CD8-positive, alpha-beta memory T cell (primary cell): ENCODE results near the gene CAPN5. TPM values are rescaled to one million over a fixed set of nuclear protein-coding genes. Genes with fewer than 3 reads are reported as not detected.

Experiments
- CTCF ChIA-PET: fragments of 350-600 bp; sonication (Branson Sonifier 250); formaldehyde crosslinking; loops from one replicate; lab custom pipeline; 2021; ENCODE audit warnings: antibody characterized with exemption; lab: Charles Lee
- POLR2A ChIA-PET: fragments of 350-600 bp; sonication (Branson Sonifier 250); formaldehyde crosslinking; loops from one replicate; lab custom pipeline; 2021; ENCODE audit warnings: antibody characterized with exemption; lab: Charles Lee
- DNase-seq, 5 donors: peaks; one replicate each; pipeline versions ENCODE4 v3.0.0 to v3.0.0-alpha.2; 2020 to 2022; ENCODE audit warnings: mixed read lengths in 1 of 5
- H3K27ac ChIP-seq: one replicate; pipeline ENCODE4 v1.7.0; 2013; ENCODE audit warnings: low read depth, mild to moderate bottlenecking, low read length, moderate library complexity
- H3K27me3 ChIP-seq: 2 replicates; pipeline ENCODE4 v1.7.0; 2013; ENCODE audit warnings: low read length, mild to moderate bottlenecking; ENCODE audit not compliant: insufficient read depth, poor library complexity, severe bottlenecking
- H3K36me3 ChIP-seq: 2 replicates; pipeline ENCODE4 v1.7.0; 2013; ENCODE audit warnings: mild to moderate bottlenecking, low read length, moderate library complexity; ENCODE audit not compliant: insufficient read depth
- H3K4me1 ChIP-seq: 2 replicates; pipeline ENCODE4 v1.7.0; 2013; ENCODE audit warnings: mild to moderate bottlenecking, low read length, moderate library complexity; ENCODE audit not compliant: insufficient read depth
- H3K4me3 ChIP-seq: 2 replicates; pipeline ENCODE4 v1.7.0; 2013; ENCODE audit warnings: mild to moderate bottlenecking, low read length
- H3K9me3 ChIP-seq: 2 replicates; pipeline ENCODE4 v1.7.0; 2013; ENCODE audit warnings: mild to moderate bottlenecking, low read length
- H3K27ac Mint-ChIP-seq, 8 donors: one replicate each; pipeline ENCODE4 v1.8.0; 2020 to 2021; ENCODE audit warnings: mixed read lengths in 8 of 8, mild to moderate bottlenecking in 6 of 8, inconsistent platforms in 3 of 8, moderate library complexity in 3 of 8
- H3K27me3 Mint-ChIP-seq, 2 donors: one replicate each; pipeline ENCODE4 v1.8.0; 2020 to 2021; ENCODE audit warnings: mixed read lengths in 2 of 2, mild to moderate bottlenecking in 1 of 2, moderate library complexity in 1 of 2
- H3K36me3 Mint-ChIP-seq, 3 donors: one replicate each; pipeline ENCODE4 v1.8.0; 2020 to 2021; ENCODE audit warnings: mixed read lengths in 3 of 3, inconsistent platforms in 1 of 3, mild to moderate bottlenecking in 1 of 3
- H3K4me1 Mint-ChIP-seq, 3 donors: one replicate each; pipeline ENCODE4 v1.8.0; 2020 to 2021; ENCODE audit warnings: mixed read lengths in 3 of 3, inconsistent platforms in 1 of 3, mild to moderate bottlenecking in 1 of 3
- H3K4me3 Mint-ChIP-seq, 7 donors: one replicate each; pipeline ENCODE4 v1.8.0; 2020 to 2021; ENCODE audit warnings: mixed read lengths in 7 of 7, mild to moderate bottlenecking in 6 of 7, moderate library complexity in 4 of 7, inconsistent platforms in 2 of 7
- H3K9me3 Mint-ChIP-seq, 5 donors: one replicate each; pipeline ENCODE4 v1.8.0; 2020 to 2022; ENCODE audit warnings: mixed read lengths in 5 of 5, mild to moderate bottlenecking in 3 of 5, moderate library complexity in 2 of 5, inconsistent platforms in 1 of 5
- polyA plus RNA-seq: library from polyadenylated mRNA; unstranded; fragments of 300-500 nt; fragmentation: Illumina TruSeq; gene quantifications from one replicate; pipeline ENCODE4 v1.2.3, GENCODE V29; 2021
- total RNA-seq, 2 experiments: library from RNA; stranded (reverse); gene quantifications; one replicate each; pipeline ENCODE4 v1.2.3, GENCODE V29; 2021

CAPN5 gene
- total and polyA plus RNA-seq, 3 experiments from 2014 or later: 0.78 to 3.4 (median 1.1) TPM

- H3K27me3 ChIP-seq: no peaks in the 10 kb centered on the region
- peak overlapping the region in 2 of 7 donors; percentile 8 to 40 for H3K4me3 Mint-ChIP-seq
- peaks cover 5 to 7% of the 10 kb centered on the region in 2 donors for H3K27me3 Mint-ChIP-seq
- H3K27ac ChIP-seq: no peak overlapping the region
- no peaks in the 10 kb centered on the region for H3K9me3 ChIP-seq
- peaks cover 16 to 32% (median 26%) of the 10 kb centered on the region in 3 donors for H3K4me1 Mint-ChIP-seq
- H3K36me3 ChIP-seq: no peaks in the 10 kb centered on the region
- H3K27ac Mint-ChIP-seq: peak overlapping the region in 5 of 8 donors; percentile 1 to 78 (median 39)
- H3K36me3 Mint-ChIP-seq: no peaks in the 10 kb centered on the region
- ChIA-PET CTCF (interaction anchor here (1.9 to 2.2 kb wide), 2 partner anchors 15 kb away, joined by 7 to 9 read pairs; partner anchors contain the start of gene MYO7A), POLR2A (no interaction called here)
- H3K4me1 ChIP-seq: peaks cover 5% of the 10 kb centered on the region
- no peak overlapping the region for H3K4me3 ChIP-seq
- no peaks in the 10 kb centered on the region for H3K9me3 Mint-ChIP-seq
- peak in 2 of 5 donors; percentile 33 to 57 for DNase-seq
Measured at GRCh38 chr11:77142091-77142975, 75.6 kb downstream of the CAPN5 start.

GRCh38 chr11:77143405-77144020 lies 76.7 kb downstream of the CAPN5 start:
- ChIA-PET POLR2A (no interaction called here), CTCF (interaction anchor here (1.9 kb wide), 1 partner anchor 16 kb away, joined by 7 read pairs; no protein-coding TSS in a partner anchor)
- Histone ChIP-seq H3K36me3 (no peaks in the 10 kb centered on the region), H3K27me3 (no peaks in the 10 kb centered on the region), H3K4me1 (peaks cover 5% of the 10 kb centered on the region), H3K4me3 (no peak overlapping the region), H3K9me3 (no peaks in the 10 kb centered on the region), H3K27ac (no peak overlapping the region)
- Mint-ChIP-seq H3K4me1 (peaks cover 26 to 43% (median 38%) of the 10 kb centered on the region in 3 donors), H3K27me3 (peaks cover 5 to 6% of the 10 kb centered on the region in 2 donors), H3K4me3 (no peak overlapping the region), H3K27ac (peak overlapping the region in 2 of 8 donors; percentile 58 to 72), H3K9me3 (no peaks in the 10 kb centered on the region), H3K36me3 (no peaks in the 10 kb centered on the region)
- no peak for DNase-seq

GRCh38 chr11:77144196-77144856 lies 77.6 kb downstream of the CAPN5 start:
- Mint-ChIP-seq H3K36me3 (no peaks in the 10 kb centered on the region), H3K27me3 (peaks cover 0 to under 1% of the 10 kb centered on the region in 2 donors), H3K27ac (peak overlapping the region in 1 of 8 donors; percentile 38), H3K9me3 (no peaks in the 10 kb centered on the region), H3K4me1 (peaks cover 27 to 46% (median 38%) of the 10 kb centered on the region in 3 donors), H3K4me3 (no peak overlapping the region)
- Histone ChIP-seq H3K4me1 (peaks cover 9% of the 10 kb centered on the region), H3K4me3 (no peak overlapping the region), H3K27ac (no peak overlapping the region), H3K27me3 (no peaks in the 10 kb centered on the region), H3K9me3 (no peaks in the 10 kb centered on the region), H3K36me3 (no peaks in the 10 kb centered on the region)
- DNase-seq: no peak
- ChIA-PET POLR2A (no interaction called here), CTCF (interaction anchor here (3.3 kb wide), 1 partner anchor 17 kb away, joined by 13 read pairs; the partner anchor contains the start of gene MYO7A)

- ChIA-PET CTCF (interaction anchor here (3.3 kb wide), 1 partner anchor 17 kb away, joined by 13 read pairs; the partner anchor contains the start of gene MYO7A), POLR2A (no interaction called here)
- Mint-ChIP-seq H3K9me3 (no peaks in the 10 kb centered on the region), H3K4me3 (no peak overlapping the region), H3K27ac (peak overlapping the region in 2 of 8 donors; percentile 30 to 40), H3K27me3 (no peaks in the 10 kb centered on the region), H3K36me3 (no peaks in the 10 kb centered on the region), H3K4me1 (peaks cover 27 to 46% (median 38%) of the 10 kb centered on the region in 3 donors)
- Histone ChIP-seq H3K27me3 (no peaks in the 10 kb centered on the region), H3K36me3 (no peaks in the 10 kb centered on the region), H3K4me3 (no peak overlapping the region), H3K4me1 (peaks cover 9% of the 10 kb centered on the region), H3K27ac (no peak overlapping the region), H3K9me3 (no peaks in the 10 kb centered on the region)
- no peak for DNase-seq
Measured at GRCh38 chr11:77144857-77145428, 78.2 kb downstream of the CAPN5 start.

GRCh38 chr11:77146261-77147035 lies 79.7 kb downstream of the CAPN5 start:
- H3K4me3 ChIP-seq: no peak overlapping the region
- ChIA-PET CTCF (interaction anchor here (0.7 to 3.3 kb wide), 2 partner anchors 10 to 19 kb away, joined by 3 to 13 read pairs; partner anchors contain the start of gene MYO7A), POLR2A (no interaction called here)
- H3K36me3 ChIP-seq: no peaks in the 10 kb centered on the region
- no peak for DNase-seq
- Mint-ChIP-seq H3K4me3 (peak overlapping the region in 4 of 7 donors; percentile 13 to 78 (median 63)), H3K27me3 (no peaks in the 10 kb centered on the region), H3K9me3 (no peaks in the 10 kb centered on the region), H3K27ac (peak overlapping the region in 3 of 8 donors; percentile 81 to 96 (median 84)), H3K4me1 (peaks cover 32 to 52% (median 41%) of the 10 kb centered on the region in 3 donors), H3K36me3 (no peaks in the 10 kb centered on the region)
- H3K27ac ChIP-seq: no peak overlapping the region
- H3K9me3 ChIP-seq: no peaks in the 10 kb centered on the region
- H3K27me3 ChIP-seq: no peaks in the 10 kb centered on the region
- peaks cover 9% of the 10 kb centered on the region for H3K4me1 ChIP-seq

GRCh38 chr11:77147036-77147315 lies 80.2 kb downstream of the CAPN5 start:
- H3K4me3 ChIP-seq: no peak overlapping the region
- no peak for DNase-seq
- peak overlapping the region; percentile 5 to 95 (median 58) for H3K27ac Mint-ChIP-seq
- H3K27me3 ChIP-seq: no peaks in the 10 kb centered on the region
- ChIA-PET CTCF (interaction anchor here (0.7 to 3.3 kb wide), 2 partner anchors 9 to 19 kb away, joined by 3 to 13 read pairs; partner anchors contain the start of gene MYO7A), POLR2A (no interaction called here)
- no peaks in the 10 kb centered on the region for H3K27me3 Mint-ChIP-seq
- no peaks in the 10 kb centered on the region for H3K36me3 Mint-ChIP-seq
- H3K9me3 ChIP-seq: no peaks in the 10 kb centered on the region
- peaks cover 35 to 52% (median 41%) of the 10 kb centered on the region in 3 donors for H3K4me1 Mint-ChIP-seq
- no peak overlapping the region for H3K27ac ChIP-seq
- H3K36me3 ChIP-seq: no peaks in the 10 kb centered on the region
- peaks cover 13% of the 10 kb centered on the region for H3K4me1 ChIP-seq
- no peaks in the 10 kb centered on the region for H3K9me3 Mint-ChIP-seq
- peak overlapping the region in 3 of 7 donors; percentile 45 to 78 (median 53) for H3K4me3 Mint-ChIP-seq
